ENCODE data around the gene PARP12.

DNA sequence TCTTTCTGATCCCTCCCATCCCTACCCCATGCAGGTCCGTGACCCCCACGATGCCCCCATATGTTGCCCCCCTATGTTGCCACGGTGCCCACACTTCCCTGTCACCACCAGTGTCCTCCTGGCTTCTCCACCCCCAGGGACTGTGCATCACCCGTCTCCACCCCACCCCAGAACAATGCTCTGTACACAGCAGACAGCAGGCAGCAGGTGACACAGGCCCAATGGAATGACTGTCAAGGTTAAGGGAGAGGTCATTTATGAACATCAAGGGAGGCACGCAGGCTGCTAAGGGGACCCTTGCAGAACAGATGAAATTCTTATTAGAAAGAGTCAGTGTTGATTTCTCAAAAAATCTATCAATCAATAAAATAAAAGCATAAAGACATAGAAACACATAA, 71.5 kb downstream of the PARP12 start:
- TF ChIP-seq EZH2 (IDR thresholded peaks at IDR 0.05; ENCODE audit: insufficient read depth, poor library complexity, severe bottlenecking) (no peak), EZH2phosphoT487 (IDR thresholded peaks at IDR 0.05; ENCODE audit: insufficient read depth, low read depth) (no peak)

All from GM23248 (cell line).